HG02642 (cell line): Measurements from ENCODE around the gene NEUROD4.

ENCODE experiments used
- ATAC-seq: cut with Tn5 transposase; IDR thresholded peaks from one replicate; pipeline ENCODE4 v1.9.1; 2021; ENCODE audit warnings: mild to moderate bottlenecking; ENCODE audit not compliant: unreplicated experiment, poor library complexity

Gene NEUROD4

DNA sequence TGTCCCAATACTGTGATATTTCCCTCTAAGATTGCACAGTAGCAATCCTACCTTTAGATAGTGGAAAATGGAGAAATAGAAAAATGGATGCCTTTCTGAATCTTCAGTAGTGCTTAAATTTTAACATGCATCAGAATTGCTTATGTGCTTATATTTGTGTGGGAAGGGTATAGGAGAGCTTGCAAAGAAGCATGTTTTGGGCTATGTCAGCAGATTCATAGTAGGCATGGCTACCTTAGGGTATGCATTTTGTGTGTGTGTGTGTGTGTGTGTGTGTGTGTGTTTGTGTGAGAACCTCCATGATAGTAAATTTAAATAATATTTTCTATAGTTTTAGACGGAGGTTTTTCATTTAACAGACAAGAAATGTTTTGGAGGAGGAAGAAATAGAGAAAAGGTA, 38.3 kb downstream of the NEUROD4 start:
- no peak for ATAC-seq

DNA sequence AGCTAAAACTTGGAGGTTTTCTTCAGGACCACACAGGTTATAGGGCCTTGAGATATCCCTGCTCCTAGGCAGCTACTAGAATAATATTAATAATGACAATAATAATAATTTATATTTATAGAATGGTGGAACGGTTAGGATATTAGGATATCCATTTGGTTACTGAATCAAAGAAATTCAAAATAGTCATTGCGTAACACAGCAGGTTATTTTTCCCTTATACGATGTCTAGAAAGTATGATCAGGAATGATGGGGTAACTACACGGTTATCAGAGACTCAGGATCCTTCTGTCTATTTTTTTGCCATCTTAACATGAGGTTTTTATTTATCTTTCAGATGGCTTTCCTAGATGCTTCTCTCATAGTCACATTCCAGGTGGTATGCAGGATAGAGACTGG, 39.0 kb downstream of the NEUROD4 start:
- no peak for ATAC-seq

DNA sequence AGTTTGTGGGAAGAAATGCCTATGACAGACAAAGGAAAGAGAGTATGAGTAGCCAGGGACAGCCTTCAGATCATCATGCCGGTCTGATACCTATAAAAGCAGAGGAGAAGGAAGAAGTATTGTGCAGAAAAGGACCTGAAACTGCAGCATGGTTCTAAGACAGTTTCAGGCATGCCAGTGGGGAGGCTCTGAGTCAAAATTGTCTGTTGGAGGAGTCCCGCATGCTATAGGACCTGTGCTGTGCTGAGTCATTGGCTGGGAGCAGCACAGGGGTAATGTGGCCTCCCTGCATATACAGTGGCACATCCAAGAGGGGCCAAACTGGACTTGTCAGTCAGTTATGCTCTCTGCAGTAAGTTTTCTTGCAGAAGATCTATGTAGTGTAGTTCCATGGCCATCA, 40.7 kb downstream of the NEUROD4 start:
- ATAC-seq, result peak; percentile 99

DNA sequence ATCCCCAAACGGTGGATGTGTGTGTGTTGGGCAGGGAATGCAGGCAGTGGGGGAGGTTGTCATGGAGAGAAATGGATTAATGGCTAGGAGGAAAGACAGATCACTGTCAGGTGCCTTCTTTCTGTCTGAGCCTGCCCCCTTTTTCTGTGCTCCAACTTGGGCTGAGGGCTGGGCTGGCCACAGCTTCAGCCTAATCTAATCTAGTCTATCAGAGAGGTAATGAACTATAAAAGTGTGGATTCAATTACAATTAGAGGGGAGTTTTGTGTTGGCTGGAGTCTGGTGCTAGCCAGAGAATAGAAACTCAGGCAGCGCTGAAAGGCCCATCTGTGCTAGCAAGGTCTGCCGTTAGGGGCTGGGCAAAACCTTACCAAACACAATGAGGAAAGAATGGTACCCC, 41.2 kb downstream of the NEUROD4 start:
- no peak for ATAC-seq

DNA sequence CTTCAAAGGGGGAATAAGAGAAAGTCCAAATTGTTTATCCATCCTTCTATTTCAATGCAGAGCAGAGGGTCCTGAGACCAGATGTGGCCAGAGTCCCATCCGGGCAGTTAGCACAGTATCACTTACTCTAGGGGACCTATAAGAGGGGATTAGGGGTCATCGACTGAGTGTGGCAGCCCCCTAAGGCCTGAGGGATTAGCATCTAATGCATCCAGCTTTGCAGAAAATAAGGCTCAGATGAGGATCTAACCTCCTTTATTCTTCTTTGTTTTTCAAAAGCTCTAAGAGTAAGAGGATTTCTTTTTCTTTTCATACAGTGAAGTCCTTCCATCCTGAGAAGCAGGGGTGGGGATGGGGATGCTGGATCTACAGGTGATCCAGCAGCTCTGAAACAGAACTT, 43.5 kb downstream of the NEUROD4 start:
- ATAC-seq, result no peak

DNA sequence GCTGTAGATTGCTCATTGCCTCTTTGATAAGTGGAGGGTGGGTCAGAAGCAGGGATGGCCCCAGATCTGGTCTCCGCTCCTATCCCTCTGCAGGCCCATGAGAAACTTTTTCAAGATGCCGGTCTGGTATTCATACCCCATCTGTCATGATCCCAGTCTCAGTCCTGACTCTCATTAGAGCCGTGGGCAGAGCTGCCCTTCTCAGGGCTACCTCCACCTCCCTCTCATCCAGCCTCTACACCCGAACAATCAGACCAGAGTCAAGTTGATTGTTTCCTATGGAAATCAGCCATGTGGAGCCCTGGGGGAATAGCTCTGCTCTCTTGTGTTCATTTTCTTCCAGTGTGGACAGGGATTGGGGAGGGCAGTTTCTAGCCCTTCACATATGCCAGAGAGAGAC, 45.8 kb downstream of the NEUROD4 start:
- no peak for ATAC-seq

DNA sequence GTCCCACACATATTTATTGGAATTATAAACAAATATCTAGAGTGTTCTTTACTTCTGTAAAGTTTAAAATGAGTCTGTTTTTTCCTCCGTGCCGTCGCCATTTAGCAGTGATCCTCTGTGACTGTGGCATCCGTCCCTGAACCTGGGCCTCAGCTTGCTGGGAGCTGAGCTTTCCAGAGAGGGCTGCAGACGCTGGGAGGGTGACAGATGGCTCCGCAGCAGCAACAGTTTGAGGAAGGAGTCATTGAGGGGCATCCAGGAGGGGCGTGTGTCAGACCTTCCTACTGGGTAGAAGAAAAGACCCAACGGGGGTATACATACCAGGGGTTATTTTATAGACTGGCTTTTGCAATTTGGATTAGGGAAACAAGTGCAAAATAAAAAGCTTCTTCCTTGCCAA, 47.9 kb downstream of the NEUROD4 start:
- ATAC-seq, result no peak

DNA sequence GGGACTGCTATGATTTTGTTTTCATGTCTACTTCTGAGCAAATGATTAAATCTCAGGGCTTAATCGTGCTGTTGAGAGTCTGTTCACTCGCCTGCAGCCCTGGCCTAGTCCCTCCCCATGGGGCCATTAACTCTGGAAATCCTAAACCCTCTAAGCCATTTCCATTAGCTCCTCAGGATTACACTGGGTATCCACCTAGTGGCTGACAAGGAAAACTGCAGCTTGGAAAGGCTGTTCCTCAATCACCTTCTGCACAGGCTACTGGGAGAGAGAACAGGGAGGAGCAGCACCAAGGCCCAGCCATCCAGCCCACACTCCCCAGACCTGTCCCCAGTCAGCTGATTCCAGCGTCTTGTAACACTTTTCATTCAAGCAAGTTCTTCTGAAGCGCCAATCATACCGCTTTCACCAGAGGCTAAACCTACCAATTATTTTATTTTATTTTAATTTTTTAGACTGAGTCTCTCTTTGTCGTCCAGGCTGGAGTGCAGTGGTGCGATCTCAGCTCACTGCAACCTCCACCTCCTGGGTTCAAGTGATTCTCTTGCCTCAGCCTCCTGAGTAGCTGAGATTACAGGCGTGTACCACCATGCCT, 48.7 kb downstream of the NEUROD4 start:
- ATAC-seq, result peak; percentile 74

DNA sequence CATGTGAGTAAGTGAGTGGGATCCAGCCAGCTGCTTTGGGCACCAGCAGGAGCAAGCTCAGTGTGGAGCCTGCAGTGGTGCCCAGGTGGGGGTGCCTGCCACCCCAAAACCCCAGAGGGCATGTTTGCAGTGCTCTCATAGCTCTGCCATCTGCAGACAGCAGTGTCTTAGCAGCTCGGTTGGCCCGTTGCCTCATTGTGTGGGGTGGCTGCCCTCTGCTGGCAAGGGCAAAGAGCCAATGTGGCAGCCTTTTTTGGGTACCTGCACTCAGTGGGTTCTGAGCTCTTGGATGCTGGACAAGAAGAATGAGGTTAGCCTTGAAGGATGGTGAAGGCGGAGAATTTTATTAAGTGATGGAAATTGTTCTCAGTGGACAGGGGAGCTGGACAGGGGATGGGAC, 52.3 kb downstream of the NEUROD4 start:
- ATAC-seq, result peak; percentile 64

DNA sequence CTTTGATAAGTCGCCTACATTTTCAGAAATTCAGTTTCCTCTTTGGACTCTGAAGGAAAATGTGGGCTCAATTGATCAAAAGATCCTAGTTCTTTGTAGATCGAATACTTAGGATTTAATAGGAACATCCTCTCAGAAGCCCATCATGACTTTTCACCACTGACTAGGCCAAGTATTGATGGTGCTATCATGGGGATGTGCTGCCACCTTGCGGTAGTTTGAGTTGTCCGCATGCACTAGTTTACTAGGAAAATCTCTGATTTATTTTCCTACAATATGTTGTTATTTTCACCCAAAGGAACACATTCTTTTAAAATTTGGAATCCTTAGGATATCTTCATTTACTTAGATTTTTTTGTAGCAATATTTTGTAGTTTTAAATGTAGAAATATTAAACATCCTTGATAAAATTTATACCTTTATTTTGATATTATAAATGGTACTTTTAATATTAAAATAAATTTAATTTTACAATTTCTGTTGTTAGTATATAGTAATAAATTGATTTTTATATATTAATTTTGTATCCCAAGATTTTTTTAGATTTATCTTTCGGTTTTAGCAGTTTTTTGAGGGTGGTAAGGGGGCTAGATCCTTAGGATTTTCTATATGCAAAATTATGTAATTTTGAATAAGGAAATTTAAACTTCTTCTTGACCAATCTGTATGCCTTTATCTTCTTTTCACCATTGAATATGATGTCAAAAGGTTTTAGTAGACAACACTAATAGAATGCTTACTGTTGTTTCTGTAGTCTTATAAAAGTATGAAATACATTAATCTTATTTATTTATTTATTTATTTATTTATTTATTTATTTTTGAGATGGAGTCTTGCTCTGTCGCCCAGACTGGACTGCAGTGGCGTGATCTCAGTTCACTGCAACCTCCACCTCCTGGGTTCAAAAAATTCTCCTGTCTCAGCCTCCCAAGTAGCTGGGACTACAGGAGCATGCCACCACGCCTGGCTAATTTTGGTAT, 53.6 kb downstream of the NEUROD4 start:
- ATAC-seq, result peak; percentile 49

DNA sequence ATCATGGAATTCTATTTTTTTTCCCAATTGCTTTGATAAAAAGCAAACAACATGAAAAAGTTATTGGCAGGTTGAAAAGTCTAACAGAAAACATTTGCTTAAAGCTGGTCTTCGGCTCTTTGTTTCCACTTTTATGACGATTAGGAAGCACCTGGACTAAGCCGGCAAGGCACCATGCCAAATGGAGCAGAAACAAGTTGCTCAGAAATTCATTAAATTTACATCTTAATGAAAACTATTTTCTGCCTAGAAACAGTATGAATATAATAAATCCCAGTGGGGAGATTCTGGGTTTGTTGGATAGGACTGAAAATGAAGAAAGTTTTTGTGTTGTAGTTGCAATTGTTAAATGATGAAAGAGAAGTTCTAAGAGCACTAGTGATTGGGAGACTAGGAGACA, 55.0 kb downstream of the NEUROD4 start:
- ATAC-seq, result no peak
